Ishikawa (cell line): ENCODE results near the gene PBX2.

ENCODE experiments used
- CEBPB ChIP-seq: IDR thresholded peaks from 2 replicates; pipeline ENCODE4 v1.6.1; 2012
- CREB1 ChIP-seq: IDR thresholded peaks from 2 replicates; pipeline ENCODE4 v1.6.1; 2012; ENCODE audit warnings: low read depth
- EGR1 ChIP-seq: IDR thresholded peaks from 2 replicates; pipeline ENCODE4 v1.6.1; 2012
- EP300 ChIP-seq: IDR thresholded peaks from 2 replicates; pipeline ENCODE4 v1.6.1; 2012; ENCODE audit warnings: borderline replicate concordance
- FOXM1 ChIP-seq: IDR thresholded peaks from 2 replicates; pipeline ENCODE4 v1.6.1; 2012; ENCODE audit warnings: low read depth, borderline replicate concordance
- MAX ChIP-seq: IDR thresholded peaks from 2 replicates; pipeline ENCODE4 v1.6.1; 2012
- NFIC ChIP-seq: IDR thresholded peaks from 2 replicates; pipeline ENCODE4 v1.6.1; 2012
- RAD21 ChIP-seq: IDR thresholded peaks from 2 replicates; pipeline ENCODE4 v1.6.1; 2012; ENCODE audit warnings: low read depth
- TAF1 ChIP-seq: IDR thresholded peaks from 2 replicates; pipeline ENCODE4 v1.6.1; 2012; ENCODE audit warnings: low read depth, mild to moderate bottlenecking
- TCF12 ChIP-seq: IDR thresholded peaks from 2 replicates; pipeline ENCODE4 v1.6.1; 2012; ENCODE audit warnings: low read depth
- TEAD4 ChIP-seq: IDR thresholded peaks from 2 replicates; pipeline ENCODE4 v1.6.1; 2012
- USF1 ChIP-seq: IDR thresholded peaks from 2 replicates; pipeline ENCODE4 v1.6.1; 2012
- YY1 ChIP-seq: IDR thresholded peaks from 2 replicates; pipeline ENCODE4 v1.6.1; 2012; ENCODE audit warnings: low read depth
- ZBTB7A ChIP-seq: IDR thresholded peaks from 2 replicates; pipeline ENCODE4 v1.6.1; 2012; ENCODE audit warnings: low read depth
- TF ChIP-seq, protein P1 (sequence below): IDR thresholded peaks from 2 replicates; pipeline ENCODE4 v1.6.1; 2012; ENCODE audit warnings: low read depth, mild to moderate bottlenecking

The PBX2 gene

DNA sequence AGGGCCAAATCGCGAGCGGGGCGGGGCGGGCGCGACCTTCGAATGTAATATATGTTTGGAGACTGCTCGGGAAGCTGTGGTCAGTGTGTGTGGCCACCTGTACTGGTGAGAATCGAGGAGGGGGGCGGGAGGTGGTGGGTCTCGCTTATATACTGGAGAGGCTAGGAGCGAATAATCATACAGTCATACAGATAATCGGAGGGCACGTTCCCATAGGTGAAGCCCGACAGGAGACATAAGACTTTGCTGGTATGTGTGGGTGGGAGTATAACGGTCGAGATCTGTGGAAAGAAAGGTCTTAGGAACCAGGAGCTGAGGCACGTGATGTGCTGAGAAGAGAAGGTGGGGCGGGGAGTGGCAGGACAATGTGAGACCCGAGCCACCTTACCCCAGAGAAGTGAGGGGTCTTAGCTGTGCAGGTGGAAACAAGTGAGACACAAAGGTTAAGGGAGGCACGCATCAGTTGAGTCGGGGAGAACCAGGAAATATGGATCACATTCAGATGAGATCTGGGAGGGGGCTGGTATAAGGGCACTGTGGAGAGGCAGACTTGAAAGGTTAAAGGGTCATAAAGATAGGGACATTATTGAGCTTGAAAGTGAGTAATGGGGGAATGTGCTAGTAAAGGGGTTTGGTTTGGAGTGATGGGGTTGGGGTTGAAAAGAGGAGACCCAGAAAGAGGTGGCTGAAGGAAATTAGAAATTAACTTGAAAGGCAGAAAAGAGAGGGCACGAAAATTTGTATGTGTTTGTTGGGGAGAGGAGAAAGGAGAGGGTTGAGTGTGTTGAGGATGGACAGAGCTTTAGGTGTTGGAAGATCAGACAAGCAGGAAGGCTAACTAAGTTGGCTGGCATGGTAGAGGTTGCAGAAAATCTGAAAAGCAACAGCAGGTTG is 11.2 kb downstream of the PBX2 start:
- TF ChIP-seq TEAD4 (no peak), TAF1 (0 out of 2 replicates have a peak, but pooled peaks have one; percentile 2), USF1 (peak; percentile 77), NFIC (no peak), YY1 (no peak), MAX (no peak)

DNA sequence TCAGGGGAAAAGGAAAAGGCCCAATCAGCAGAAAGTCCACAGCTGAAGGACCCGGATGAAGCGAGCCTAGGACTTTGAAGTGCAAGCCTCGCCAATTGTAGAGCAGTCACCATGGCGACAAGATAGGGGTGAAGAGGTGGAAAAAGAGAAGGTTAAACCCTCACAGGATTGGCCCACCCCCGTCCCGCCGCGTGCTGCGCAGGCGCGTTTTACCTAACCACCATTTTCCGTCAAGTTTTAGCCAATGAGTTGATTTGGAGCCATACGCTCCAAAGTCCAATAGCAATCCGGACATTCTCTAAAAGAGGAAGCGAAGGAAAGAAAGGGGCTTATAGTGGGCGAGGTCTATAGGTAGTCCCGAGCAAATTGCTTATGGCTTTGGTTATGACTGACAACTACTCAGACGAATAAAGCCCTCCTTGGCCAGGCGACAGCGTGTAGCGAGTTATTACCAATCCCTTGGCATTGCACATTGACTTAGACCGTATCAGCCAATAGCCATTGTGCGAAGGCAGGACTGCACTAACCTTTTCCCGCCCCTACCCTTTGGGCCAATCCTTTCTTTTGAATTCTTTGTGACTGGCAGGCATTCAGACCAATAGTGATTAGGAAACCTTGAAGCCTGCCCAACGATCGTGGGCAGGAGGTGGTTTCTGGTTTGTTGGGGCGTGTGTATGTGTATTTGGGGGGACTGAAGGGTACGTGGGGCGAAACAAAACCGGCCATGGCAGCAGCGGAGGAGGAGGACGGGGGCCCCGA is 12.0 kb downstream of the PBX2 start, which contains the start of gene RNF5:
Gene RNF5, plus strand, starts transcription at position 618 of the 759 bp plus-strand sequence. Its CDS starts 107 bp downstream, at position 725.
- no peak for TF ChIP-seq EGR1
- no peak for TF ChIP-seq NFIC
- TF ChIP-seq CEBPB = no peak
- TF ChIP-seq TCF12 = no peak
- TF ChIP-seq TEAD4 = no peak
- no peak for TF ChIP-seq USF1
- TF ChIP-seq MAX = peak; percentile 57; the same call in 1 of the 2 replicates
- TF ChIP-seq RAD21 = no peak
- TF ChIP-seq YY1 = peak; percentile 18
- no peak for TF ChIP-seq FOXM1
- TF ChIP-seq, protein P1, sequence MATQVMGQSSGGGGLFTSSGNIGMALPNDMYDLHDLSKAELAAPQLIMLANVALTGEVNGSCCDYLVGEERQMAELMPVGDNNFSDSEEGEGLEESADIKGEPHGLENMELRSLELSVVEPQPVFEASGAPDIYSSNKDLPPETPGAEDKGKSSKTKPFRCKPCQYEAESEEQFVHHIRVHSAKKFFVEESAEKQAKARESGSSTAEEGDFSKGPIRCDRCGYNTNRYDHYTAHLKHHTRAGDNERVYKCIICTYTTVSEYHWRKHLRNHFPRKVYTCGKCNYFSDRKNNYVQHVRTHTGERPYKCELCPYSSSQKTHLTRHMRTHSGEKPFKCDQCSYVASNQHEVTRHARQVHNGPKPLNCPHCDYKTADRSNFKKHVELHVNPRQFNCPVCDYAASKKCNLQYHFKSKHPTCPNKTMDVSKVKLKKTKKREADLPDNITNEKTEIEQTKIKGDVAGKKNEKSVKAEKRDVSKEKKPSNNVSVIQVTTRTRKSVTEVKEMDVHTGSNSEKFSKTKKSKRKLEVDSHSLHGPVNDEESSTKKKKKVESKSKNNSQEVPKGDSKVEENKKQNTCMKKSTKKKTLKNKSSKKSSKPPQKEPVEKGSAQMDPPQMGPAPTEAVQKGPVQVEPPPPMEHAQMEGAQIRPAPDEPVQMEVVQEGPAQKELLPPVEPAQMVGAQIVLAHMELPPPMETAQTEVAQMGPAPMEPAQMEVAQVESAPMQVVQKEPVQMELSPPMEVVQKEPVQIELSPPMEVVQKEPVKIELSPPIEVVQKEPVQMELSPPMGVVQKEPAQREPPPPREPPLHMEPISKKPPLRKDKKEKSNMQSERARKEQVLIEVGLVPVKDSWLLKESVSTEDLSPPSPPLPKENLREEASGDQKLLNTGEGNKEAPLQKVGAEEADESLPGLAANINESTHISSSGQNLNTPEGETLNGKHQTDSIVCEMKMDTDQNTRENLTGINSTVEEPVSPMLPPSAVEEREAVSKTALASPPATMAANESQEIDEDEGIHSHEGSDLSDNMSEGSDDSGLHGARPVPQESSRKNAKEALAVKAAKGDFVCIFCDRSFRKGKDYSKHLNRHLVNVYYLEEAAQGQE = no peak
- no peak for TF ChIP-seq ZBTB7A
- TF ChIP-seq EP300 = no peak
- peak; percentile 72 for TF ChIP-seq CREB1
- TF ChIP-seq TAF1 = no peak

DNA sequence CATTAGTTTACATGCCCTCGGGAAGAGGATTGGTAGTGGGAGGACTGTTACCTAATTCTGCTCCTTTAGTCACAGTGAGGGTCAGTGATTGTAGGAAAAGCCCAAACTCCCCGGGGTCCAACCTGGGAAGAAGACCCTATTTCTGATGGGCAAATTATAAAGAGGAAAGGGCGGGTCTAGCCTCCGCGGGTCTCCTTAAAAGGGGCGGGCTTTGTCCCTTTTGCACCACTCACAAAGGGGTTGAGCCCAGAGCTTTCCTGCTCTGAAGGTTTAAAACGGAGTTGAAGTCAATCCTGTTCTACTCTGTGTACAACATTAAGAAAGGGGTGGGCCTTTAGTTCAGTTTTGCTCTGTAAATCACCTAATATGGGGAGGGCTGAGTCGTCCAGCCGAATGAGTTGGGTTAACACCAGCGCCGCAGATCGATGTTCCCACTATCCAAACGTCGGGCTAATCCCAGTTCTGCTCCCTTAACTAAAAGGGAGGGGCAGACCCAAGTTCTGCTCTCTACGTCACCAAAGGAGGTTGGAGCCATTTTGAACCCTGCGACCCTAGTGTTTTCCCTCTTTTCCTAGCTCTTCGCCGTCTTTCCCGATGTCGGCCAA is 12.7 kb downstream of the PBX2 start:
- TF ChIP-seq YY1 = peak; percentile 76
- peak; percentile 15; the same call in 1 of the 2 replicates for TF ChIP-seq TCF12
- TF ChIP-seq CREB1 = peak; percentile 55; the same call in 1 of the 2 replicates
- TF ChIP-seq TEAD4 = no peak
- TF ChIP-seq TAF1 = peak; percentile 56

DNA sequence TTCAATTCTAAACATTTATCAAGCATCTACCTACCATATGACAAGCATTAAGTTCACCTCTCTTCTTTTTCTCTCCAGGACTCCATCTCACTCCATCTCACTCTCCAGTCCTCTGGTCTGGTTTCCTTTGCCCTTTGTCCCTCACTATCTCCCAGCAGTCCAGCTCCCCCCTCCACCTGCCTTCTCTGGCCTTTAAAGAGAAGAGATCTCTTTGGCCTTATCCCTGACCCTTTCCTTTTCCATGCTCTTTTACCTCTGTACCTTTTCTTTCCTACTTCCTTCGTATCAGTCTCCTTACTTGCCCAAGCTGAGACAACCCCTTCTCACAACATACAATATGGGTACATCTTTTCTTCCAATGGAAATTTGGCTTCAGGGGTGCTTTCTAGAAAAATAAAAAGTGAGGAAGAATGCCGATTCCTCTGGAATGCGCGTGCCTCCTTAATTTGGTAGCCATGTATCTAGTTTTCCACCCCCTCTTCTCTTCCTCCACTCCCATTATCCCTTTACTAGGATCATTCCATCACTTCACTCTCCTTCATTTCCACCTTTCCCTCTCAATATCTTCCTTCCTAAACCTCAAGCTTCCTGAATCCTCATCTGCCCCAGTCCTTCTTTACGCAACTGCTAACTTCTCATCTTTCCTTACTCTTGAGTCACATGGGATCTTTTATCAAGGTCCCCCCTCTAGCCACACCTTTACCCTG is 13.4 kb downstream of the PBX2 start:
- peak; percentile 15; the same call in 1 of the 2 replicates for TF ChIP-seq CEBPB
- TF ChIP-seq USF1 = 0 out of 2 replicates have a peak, but pooled peaks have one; percentile 7
- TF ChIP-seq ZBTB7A = no peak

DNA sequence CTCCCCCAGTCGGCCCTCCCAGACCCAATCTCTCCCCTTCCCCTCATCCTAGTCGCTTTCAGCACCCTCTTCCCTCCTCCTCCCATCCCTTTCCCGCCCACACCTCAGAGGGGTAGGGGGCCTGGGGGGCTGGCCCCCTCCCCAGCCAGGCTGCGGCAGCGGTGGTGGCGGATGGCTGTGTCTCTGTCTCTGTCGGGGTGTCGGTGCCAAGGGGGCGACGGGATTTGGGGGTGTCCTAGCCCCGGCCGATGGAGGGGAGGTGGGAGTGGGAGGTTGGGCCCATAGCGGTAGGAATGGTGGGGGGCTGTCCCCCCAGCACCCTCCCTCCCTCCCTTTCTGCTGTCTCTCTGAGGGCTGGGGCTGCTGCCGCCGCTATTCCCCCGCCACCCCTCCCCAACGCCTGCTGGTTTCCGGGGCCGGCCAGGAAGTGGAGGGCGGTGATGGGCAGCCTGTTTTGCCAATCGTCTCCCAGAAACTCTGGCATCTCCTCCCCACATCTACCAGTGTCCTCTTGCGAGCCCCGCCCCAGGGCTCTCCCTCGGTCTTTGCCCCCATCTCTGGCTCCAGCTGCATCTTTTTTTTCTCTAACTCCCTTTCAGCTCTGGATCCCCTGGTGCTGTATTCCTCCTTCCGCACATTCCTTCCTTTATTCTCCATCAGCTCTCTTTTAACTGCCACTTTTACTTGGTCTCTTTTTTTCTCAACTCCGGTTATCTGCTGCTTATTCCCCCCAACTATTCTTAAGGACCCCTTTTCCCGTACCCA is 14.1 kb downstream of the PBX2 start, which contains the start of gene AGPAT1:
Gene AGPAT1, minus strand, starts transcription at position 374 of the 765 bp plus-strand sequence. CDS start 4,588 bp downstream, outside the sequence.
- TF ChIP-seq MAX (no peak), USF1 (no peak), TEAD4 (peak; percentile 11; the same call in 1 of the 2 replicates), FOXM1 (no peak), EP300 (no peak), TAF1 (peak; percentile 84), YY1 (peak; percentile 40; the same call in 1 of the 2 replicates), RAD21 (no peak), TCF12 (no peak), EGR1 (0 out of 2 replicates have a peak, but pooled peaks have one; percentile 10), CREB1 (no peak), NFIC (no peak), CEBPB (no peak), ZBTB7A (peak; percentile 89)
- TF ChIP-seq, protein P1 = no peak
